GM23248 (cell line): ENCODE results near the gene DCDC2.

Experiments
- EZH2 ChIP-seq: fragments of 200-600 bp; sonication (generic); IDR thresholded peaks from 2 replicates; pipeline ENCODE4 v1.6.1; 2018; ENCODE audit warnings: antibody characterized with exemption, mild to moderate bottlenecking; ENCODE audit not compliant: insufficient read depth, poor library complexity, severe bottlenecking
- EZH2phosphoT487 ChIP-seq: fragments of 200-600 bp; sonication (generic); IDR thresholded peaks from 2 replicates; pipeline ENCODE4 v1.6.1; 2018; ENCODE audit warnings: antibody characterized with exemption, moderate library complexity, mild to moderate bottlenecking, low read depth; ENCODE audit not compliant: insufficient read depth

DNA sequence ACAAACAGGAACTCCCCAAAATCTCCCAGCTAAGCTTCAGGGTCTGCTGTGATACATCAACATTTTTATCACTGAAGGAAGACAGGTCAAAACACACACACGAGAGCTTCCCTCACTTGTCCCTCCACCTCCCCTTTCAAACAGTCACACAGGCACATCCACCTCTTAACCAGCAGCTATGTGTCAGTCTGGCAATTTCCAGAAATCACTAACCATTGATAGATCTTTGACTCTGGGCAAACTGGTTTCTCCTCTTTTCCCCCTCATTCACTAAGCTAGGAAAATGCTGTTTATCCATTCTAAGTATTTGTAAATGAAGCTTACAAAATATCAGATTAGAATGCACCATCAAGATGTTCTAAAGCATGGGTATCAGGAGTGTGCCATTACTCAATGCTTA lies 87.8 kb downstream of the DCDC2 start:
- no peak for TF ChIP-seq EZH2
- no peak for TF ChIP-seq EZH2phosphoT487
